Activated CD4-positive, alpha-beta T cell treated with anti-CD3 and anti-CD28 coated beads, Interleukin-2, amount 10 ng/mL, durations not matched to agents 7 days and 5 days (primary cell): ENCODE results near the gene LYPD8. TPM values are rescaled to one million over a fixed set of nuclear protein-coding genes. Genes with fewer than 3 reads are reported as not detected.

Source experiments
- CTCF ChIA-PET: fragments of 350-600 bp; sonication (Branson Sonifier 250); formaldehyde crosslinking; loops from one replicate; lab custom pipeline; 2021; ENCODE audit warnings: antibody characterized with exemption; lab: Charles Lee
- POLR2A ChIA-PET: fragments of 350-600 bp; sonication (Branson Sonifier 250); formaldehyde crosslinking; loops from one replicate; lab custom pipeline; 2021; ENCODE audit warnings: antibody characterized with exemption; lab: Charles Lee
- DNase-seq: peaks from one replicate; pipeline ENCODE4 v3.0.0-alpha.2; 2020
- H3K27ac Mint-ChIP-seq: one replicate; pipeline ENCODE4 v1.8.0; 2021; ENCODE audit warnings: mild to moderate bottlenecking, moderate library complexity, mixed read lengths
- H3K27me3 Mint-ChIP-seq: one replicate; pipeline ENCODE4 v1.8.0; 2021; ENCODE audit warnings: mixed read lengths
- H3K36me3 Mint-ChIP-seq: one replicate; pipeline ENCODE4 v1.8.0; 2021; ENCODE audit warnings: low read depth, mixed read lengths
- H3K4me1 Mint-ChIP-seq: one replicate; pipeline ENCODE4 v1.8.0; 2021; ENCODE audit warnings: mixed read lengths
- H3K4me3 Mint-ChIP-seq: one replicate; pipeline ENCODE4 v1.8.0; 2021; ENCODE audit warnings: mild to moderate bottlenecking, moderate library complexity, mixed read lengths
- H3K9me3 Mint-ChIP-seq: one replicate; pipeline ENCODE4 v1.8.0; 2021; ENCODE audit warnings: mixed read lengths
- total RNA-seq, 2 experiments: library from RNA; stranded (reverse); gene quantifications; one replicate each; pipeline ENCODE4 v1.2.3, GENCODE V29; 2021

LYPD8 gene
- total RNA-seq, 2 experiments from 2014 or later: not detected

DNA sequence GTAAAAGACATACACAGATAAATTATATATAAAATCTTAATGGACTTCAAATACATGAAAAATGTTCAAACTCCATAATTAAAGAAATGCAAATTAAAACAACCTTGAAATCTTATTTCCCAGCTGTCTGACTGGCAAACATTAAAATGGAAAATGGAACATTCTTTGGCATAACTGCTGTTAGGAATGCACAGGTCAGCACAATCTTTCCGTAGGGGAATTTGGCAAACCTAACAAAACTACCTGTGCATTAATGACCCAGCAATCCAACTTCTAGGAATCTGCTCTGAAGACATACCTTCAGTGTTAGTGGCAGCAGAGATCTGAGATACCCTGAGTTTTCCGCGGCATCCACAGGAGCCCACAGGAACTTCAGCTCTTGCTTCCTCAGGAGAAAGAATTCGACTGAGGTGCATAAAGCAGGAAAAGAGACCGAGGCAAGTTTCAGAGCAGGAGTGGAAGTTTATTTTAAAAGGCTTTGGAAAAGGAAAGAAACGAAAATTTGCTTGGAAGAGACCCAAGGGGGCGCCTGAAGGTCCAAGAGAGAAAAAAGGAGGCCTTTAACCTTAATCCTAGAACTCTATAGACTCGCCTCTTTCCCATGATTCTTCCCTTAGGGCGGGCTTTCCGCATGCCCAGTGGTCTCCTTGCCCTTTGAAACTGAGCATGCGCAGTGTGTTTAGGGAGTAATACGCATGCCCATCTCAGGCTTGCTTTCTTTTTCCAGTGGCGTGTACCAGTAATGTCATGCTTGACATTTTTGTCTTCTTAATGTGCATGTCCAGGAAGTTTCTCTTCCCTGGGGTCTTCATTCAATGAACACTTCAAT lies 24.8 kb downstream of the LYPD8 start:
- DNase-seq: no peak
- H3K4me1 Mint-ChIP-seq: no peaks in the 10 kb centered on the region
- ChIA-PET POLR2A (no interaction called here), CTCF (no interaction called here)
- peaks cover 2% of the 10 kb centered on the region for H3K9me3 Mint-ChIP-seq
- H3K27me3 Mint-ChIP-seq: peaks cover 4% of the 10 kb centered on the region
- no peaks in the 10 kb centered on the region for H3K36me3 Mint-ChIP-seq
- no peak overlapping the region for H3K4me3 Mint-ChIP-seq
- H3K27ac Mint-ChIP-seq: no peak overlapping the region

GRCh38 chr1:248714248-248714647 lies 41.3 kb downstream of the LYPD8 start:
- Mint-ChIP-seq H3K27me3 (peaks cover under 1% of the 10 kb centered on the region), H3K36me3 (no peaks in the 10 kb centered on the region), H3K9me3 (peaks cover 19% of the 10 kb centered on the region), H3K4me1 (no peaks in the 10 kb centered on the region), H3K27ac (no peak overlapping the region), H3K4me3 (no peak overlapping the region)
- no peak for DNase-seq
- ChIA-PET CTCF (no interaction called here), POLR2A (no interaction called here)

- H3K36me3 Mint-ChIP-seq: no peaks in the 10 kb centered on the region
- CTCF ChIA-PET: no interaction called here
- DNase-seq: no peak
- POLR2A ChIA-PET: no interaction called here
- no peaks in the 10 kb centered on the region for H3K27me3 Mint-ChIP-seq
- H3K4me1 Mint-ChIP-seq: no peaks in the 10 kb centered on the region
- peaks cover 11% of the 10 kb centered on the region for H3K9me3 Mint-ChIP-seq
- no peak overlapping the region for H3K4me3 Mint-ChIP-seq
- no peak overlapping the region for H3K27ac Mint-ChIP-seq
Measured at GRCh38 chr1:248710305-248710900, 45.2 kb downstream of the LYPD8 start.

DNA sequence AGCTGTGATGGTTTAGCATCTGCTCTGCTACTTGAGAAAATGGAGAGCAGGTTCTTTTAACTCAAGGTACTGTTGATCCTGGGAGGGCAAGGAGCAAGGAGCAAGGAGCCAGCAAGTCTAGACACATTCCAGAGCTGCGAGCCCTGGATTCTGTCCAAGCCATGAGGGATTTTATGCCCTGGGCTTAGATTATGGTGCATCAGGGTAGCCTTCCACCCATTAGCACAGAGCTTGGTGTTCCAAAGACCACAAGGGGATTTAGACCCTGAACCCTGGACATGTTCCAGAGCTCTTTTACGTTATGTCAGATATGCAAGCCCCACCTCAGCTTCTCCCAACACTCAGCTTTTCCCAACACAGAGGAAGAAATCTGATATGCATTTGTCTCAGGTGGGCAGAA lies 51.0 kb downstream of the LYPD8 start:
- peaks cover 4% of the 10 kb centered on the region for H3K27me3 Mint-ChIP-seq

DNA sequence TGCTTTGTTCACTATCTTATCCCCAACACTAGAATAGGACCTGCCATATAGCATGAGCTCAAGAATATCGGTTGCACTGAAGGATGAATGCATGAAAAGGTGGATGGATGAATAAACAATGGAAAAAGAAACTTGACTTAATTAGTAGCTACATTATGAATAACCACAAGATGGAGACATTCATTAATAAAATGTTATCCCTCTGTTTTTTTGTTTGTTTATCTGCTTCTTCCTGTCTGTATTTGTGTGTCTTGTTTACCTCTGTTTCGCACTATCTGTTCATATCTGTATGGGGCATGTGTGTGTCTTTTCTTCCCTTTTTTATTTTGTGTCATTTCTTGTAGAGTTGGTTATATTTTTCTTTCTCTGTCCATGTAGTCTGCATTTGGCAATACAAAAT lies 51.9 kb downstream of the LYPD8 start:
- Mint-ChIP-seq H3K4me1 (no peaks in the 10 kb centered on the region), H3K9me3 (no peaks in the 10 kb centered on the region), H3K4me3 (no peak overlapping the region), H3K36me3 (no peaks in the 10 kb centered on the region), H3K27ac (no peak overlapping the region), H3K27me3 (peaks cover 4% of the 10 kb centered on the region)
- ChIA-PET CTCF (no interaction called here), POLR2A (no interaction called here)
- DNase-seq: no peak

More for the DNA sequence above, 51.0 kb downstream of the LYPD8 start:
- ChIA-PET POLR2A (no interaction called here), CTCF (interaction anchor here (1.4 kb wide), 1 partner anchor 102 kb away, joined by 4 read pairs; no protein-coding TSS in a partner anchor)
- DNase-seq: no peak
- Mint-ChIP-seq H3K4me3 (no peak overlapping the region), H3K9me3 (no peaks in the 10 kb centered on the region), H3K27ac (no peak overlapping the region), H3K4me1 (no peaks in the 10 kb centered on the region), H3K36me3 (no peaks in the 10 kb centered on the region)

- Mint-ChIP-seq H3K36me3 (no peaks in the 10 kb centered on the region), H3K27me3 (peaks cover 4% of the 10 kb centered on the region), H3K4me1 (no peaks in the 10 kb centered on the region), H3K4me3 (no peak within 1 kb of the TSS), H3K9me3 (no peaks in the 10 kb centered on the region), H3K27ac (no peak within 1 kb of the TSS)
- ChIA-PET POLR2A (no interaction called here), CTCF (no interaction called here)
- DNase-seq: no peak
Measured at GRCh38 chr1:248702714-248703113, 52.8 kb downstream of the LYPD8 start, which contains the start of gene OR14I1. Gene OR14I1 (minus strand): TSS chr1:248702766.

GRCh38 chr1:248699099-248699498 lies 56.5 kb downstream of the LYPD8 start:
- Mint-ChIP-seq H3K4me3 (no peak overlapping the region), H3K27me3 (peaks cover 6% of the 10 kb centered on the region), H3K36me3 (no peaks in the 10 kb centered on the region), H3K27ac (no peak overlapping the region), H3K4me1 (no peaks in the 10 kb centered on the region), H3K9me3 (no peaks in the 10 kb centered on the region)
- ChIA-PET POLR2A (no interaction called here), CTCF (no interaction called here)
- no peak for DNase-seq

- no peak for DNase-seq
- CTCF ChIA-PET: no interaction called here
- H3K4me3 Mint-ChIP-seq: no peak overlapping the region
Measured at GRCh38 chr1:248697907-248698306, 57.7 kb downstream of the LYPD8 start.

GRCh38 chr1:248696774-248697173 lies 58.8 kb downstream of the LYPD8 start:
- peaks cover 4% of the 10 kb centered on the region for H3K9me3 Mint-ChIP-seq
- no peaks in the 10 kb centered on the region for H3K36me3 Mint-ChIP-seq
- ChIA-PET CTCF (no interaction called here), POLR2A (no interaction called here)
- H3K27ac Mint-ChIP-seq: no peak overlapping the region
- DNase-seq: no peak
- peaks cover 3% of the 10 kb centered on the region for H3K27me3 Mint-ChIP-seq
- no peak overlapping the region for H3K4me3 Mint-ChIP-seq
- no peaks in the 10 kb centered on the region for H3K4me1 Mint-ChIP-seq

More at GRCh38 chr1:248697907-248698306, 57.7 kb downstream of the LYPD8 start:
- Mint-ChIP-seq H3K9me3 (no peaks in the 10 kb centered on the region), H3K36me3 (no peaks in the 10 kb centered on the region), H3K27me3 (peaks cover 6% of the 10 kb centered on the region), H3K27ac (no peak overlapping the region), H3K4me1 (no peaks in the 10 kb centered on the region)
- POLR2A ChIA-PET: no interaction called here

DNA sequence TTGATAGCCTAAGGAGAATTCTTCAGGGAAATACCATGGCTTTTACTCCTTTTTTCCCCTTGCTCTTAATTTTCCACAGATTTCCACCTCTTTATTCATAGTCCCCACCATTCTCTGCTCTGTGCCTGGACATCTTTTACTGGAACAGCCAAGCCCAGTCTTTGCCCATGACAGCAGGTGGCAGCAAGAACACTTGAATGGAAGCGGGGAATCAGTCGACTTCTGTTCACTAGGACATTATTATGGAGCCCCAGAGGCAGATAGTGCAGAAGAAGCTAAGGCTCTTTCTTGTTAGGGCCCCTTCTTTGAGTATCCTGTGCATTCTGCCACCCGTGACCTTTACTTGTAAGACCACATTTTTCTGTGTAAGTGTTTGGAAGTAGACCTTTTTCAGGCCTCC lies 59.3 kb downstream of the LYPD8 start:
- Mint-ChIP-seq H3K27ac (no peak overlapping the region), H3K4me3 (no peak overlapping the region), H3K27me3 (peaks cover 2% of the 10 kb centered on the region), H3K4me1 (no peaks in the 10 kb centered on the region), H3K36me3 (no peaks in the 10 kb centered on the region), H3K9me3 (peaks cover 5% of the 10 kb centered on the region)
- no peak for DNase-seq
- ChIA-PET CTCF (no interaction called here), POLR2A (no interaction called here)

DNA sequence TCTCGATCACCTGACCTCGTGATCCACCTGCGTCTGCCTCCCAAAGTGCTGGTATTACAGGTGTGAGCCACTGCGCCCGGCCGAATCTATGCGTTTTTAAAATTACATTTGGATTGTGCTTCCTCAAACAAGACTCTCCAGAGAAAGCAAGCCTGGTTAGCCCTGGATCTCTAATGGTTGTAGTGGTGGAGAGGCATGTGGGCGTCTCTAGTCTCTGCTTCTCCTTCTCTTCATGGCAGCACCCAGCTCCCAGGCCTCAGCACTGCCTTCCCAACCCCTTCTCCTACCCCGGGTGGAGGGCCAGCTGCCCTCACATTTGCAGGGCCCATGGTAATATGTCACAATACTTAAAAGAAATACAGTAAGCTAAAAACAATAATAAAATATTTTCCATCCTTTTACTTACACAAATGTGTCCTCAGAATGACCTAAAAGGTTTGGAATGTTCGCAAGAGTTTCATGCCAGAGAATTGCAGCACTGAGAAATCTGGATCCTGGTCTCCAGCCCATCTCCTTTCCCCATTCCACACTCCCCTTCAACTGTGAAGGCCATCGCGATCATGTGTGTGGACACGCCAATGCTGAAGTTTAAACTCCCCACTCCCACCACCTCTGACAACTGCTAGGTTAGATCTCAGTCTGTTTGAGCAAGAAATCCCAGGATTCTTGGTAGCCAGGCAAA lies 60.0 kb downstream of the LYPD8 start:
- Mint-ChIP-seq H3K4me1 (no peaks in the 10 kb centered on the region), H3K4me3 (no peak overlapping the region), H3K9me3 (peaks cover 6% of the 10 kb centered on the region), H3K27me3 (peaks cover 2% of the 10 kb centered on the region), H3K27ac (no peak overlapping the region), H3K36me3 (no peaks in the 10 kb centered on the region)
- POLR2A ChIA-PET: no interaction called here
- CTCF ChIA-PET: no interaction called here
- no peak for DNase-seq

GRCh38 chr1:248691567-248692155 lies 63.9 kb downstream of the LYPD8 start:
- POLR2A ChIA-PET: no interaction called here

More at GRCh38 chr1:248691567-248692155, 63.9 kb downstream of the LYPD8 start:
- H3K27me3 Mint-ChIP-seq: peaks cover 2% of the 10 kb centered on the region
- H3K27ac Mint-ChIP-seq: no peak overlapping the region
- H3K36me3 Mint-ChIP-seq: no peaks in the 10 kb centered on the region
- CTCF ChIA-PET: no interaction called here
- H3K9me3 Mint-ChIP-seq: peaks cover 9% of the 10 kb centered on the region
- peaks cover 3% of the 10 kb centered on the region for H3K4me1 Mint-ChIP-seq
- H3K4me3 Mint-ChIP-seq: no peak overlapping the region
- DNase-seq: no peak
